ENCODE results near the gene U2AF1L4.

U2AF1L4 gene

GRCh38 chr19:35745328-35746086 is at the start of gene U2AF1L4, which contains the start of gene PSENEN:
Gene U2AF1L4 (minus strand): TSS chr19:35745418. CDS start chr19:35745391, 27 bp downstream.
Gene PSENEN (plus strand): TSS chr19:35745651. CDS start chr19:35745931, 280 bp downstream.
- TF ChIP-seq ZFX (IDR thresholded peaks at IDR 0.05): no peak
- no peak for TF ChIP-seq CTCF (conservative IDR thresholded peaks at IDR 0.05)
- peak within 1 kb of the TSS; percentile 89 for H3K27ac ChIP-seq

- TF ChIP-seq ZFX (IDR thresholded peaks at IDR 0.05): no peak
- TF ChIP-seq CTCF (conservative IDR thresholded peaks at IDR 0.05): no peak
- H3K27ac ChIP-seq: no peak overlapping the region
Observed at GRCh38 chr19:35793381-35794165, 48.4 kb upstream of the U2AF1L4 start.

- TF ChIP-seq CTCF (conservative IDR thresholded peaks at IDR 0.05): no peak
- no peak overlapping the region for H3K27ac ChIP-seq
Observed at GRCh38 chr19:35792888-35793287, 47.7 kb upstream of the U2AF1L4 start.

GRCh38 chr19:35792312-35792711 is 47.1 kb upstream of the U2AF1L4 start:
- TF ChIP-seq CTCF (conservative IDR thresholded peaks at IDR 0.05) (no peak), ZFX (IDR thresholded peaks at IDR 0.05) (no peak)
- no peak overlapping the region for H3K27ac ChIP-seq

- no peak overlapping the region for H3K27ac ChIP-seq
- TF ChIP-seq ZFX (IDR thresholded peaks at IDR 0.05): no peak
- no peak for TF ChIP-seq CTCF (conservative IDR thresholded peaks at IDR 0.05)
Observed at GRCh38 chr19:35791814-35792279, 46.6 kb upstream of the U2AF1L4 start.

GRCh38 chr19:35790981-35791813 is 46.0 kb upstream of the U2AF1L4 start:
- H3K27ac ChIP-seq: no peak overlapping the region
- no peak for TF ChIP-seq ZFX (IDR thresholded peaks at IDR 0.05)
- no peak for TF ChIP-seq CTCF (conservative IDR thresholded peaks at IDR 0.05)

Measured in C4-2B (cell line).